ENCODE measurements around the gene SLIT1.

SLIT1 gene

DNA sequence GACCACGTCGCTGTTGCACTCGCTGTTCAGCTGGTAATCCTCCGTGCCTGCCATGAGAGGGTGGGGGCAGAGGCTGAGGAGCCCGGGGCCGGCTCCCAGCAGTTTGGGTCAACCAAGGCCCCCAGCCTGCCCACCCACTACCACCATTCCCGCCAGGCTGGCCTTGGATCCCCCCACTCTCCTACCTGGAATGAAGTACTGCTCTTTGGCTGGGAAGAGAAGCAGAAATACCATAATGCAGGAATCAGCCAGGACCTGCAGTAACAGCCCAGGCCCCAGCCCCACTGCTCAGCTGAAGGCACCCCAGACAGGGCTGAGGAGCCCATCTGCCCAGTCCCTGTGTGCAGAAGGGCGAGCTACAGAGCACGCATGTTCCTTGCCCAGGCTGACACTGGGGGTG is 138.0 kb downstream of the SLIT1 start:
- no peaks in the 10 kb centered on the region for H3K27me3 ChIP-seq (ENCODE audit: insufficient read depth, low read length)
- H3K79me2 ChIP-seq (ENCODE audit: insufficient read depth, low read length) = no peaks in the 10 kb centered on the region
- H3F3A ChIP-seq (ENCODE audit: insufficient read depth, low read length) = no peaks in the 10 kb centered on the region
- no peaks in the 10 kb centered on the region for H3K4me1 ChIP-seq (ENCODE audit: insufficient read depth, low read length, severe bottlenecking)
- TF ChIP-seq, protein P1, sequence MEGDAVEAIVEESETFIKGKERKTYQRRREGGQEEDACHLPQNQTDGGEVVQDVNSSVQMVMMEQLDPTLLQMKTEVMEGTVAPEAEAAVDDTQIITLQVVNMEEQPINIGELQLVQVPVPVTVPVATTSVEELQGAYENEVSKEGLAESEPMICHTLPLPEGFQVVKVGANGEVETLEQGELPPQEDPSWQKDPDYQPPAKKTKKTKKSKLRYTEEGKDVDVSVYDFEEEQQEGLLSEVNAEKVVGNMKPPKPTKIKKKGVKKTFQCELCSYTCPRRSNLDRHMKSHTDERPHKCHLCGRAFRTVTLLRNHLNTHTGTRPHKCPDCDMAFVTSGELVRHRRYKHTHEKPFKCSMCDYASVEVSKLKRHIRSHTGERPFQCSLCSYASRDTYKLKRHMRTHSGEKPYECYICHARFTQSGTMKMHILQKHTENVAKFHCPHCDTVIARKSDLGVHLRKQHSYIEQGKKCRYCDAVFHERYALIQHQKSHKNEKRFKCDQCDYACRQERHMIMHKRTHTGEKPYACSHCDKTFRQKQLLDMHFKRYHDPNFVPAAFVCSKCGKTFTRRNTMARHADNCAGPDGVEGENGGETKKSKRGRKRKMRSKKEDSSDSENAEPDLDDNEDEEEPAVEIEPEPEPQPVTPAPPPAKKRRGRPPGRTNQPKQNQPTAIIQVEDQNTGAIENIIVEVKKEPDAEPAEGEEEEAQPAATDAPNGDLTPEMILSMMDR (IDR thresholded peaks at IDR 0.05; ENCODE audit: low read length) = no peak
- TF ChIP-seq EZH2 (IDR thresholded peaks at IDR 0.05; ENCODE audit: borderline replicate concordance, low read length) = no peak
- no peak overlapping the region for H3K9ac ChIP-seq (ENCODE audit: low read length)
- H2AFZ ChIP-seq (ENCODE audit: low read length) = no peak overlapping the region
- no peak overlapping the region for H3K4me3 ChIP-seq (ENCODE audit: low read depth, low read length, poor library complexity, severe bottlenecking)
- no peak overlapping the region for H3K27ac ChIP-seq (ENCODE audit: low read depth, low read length, poor library complexity, severe bottlenecking)
- no peaks in the 10 kb centered on the region for H3K9me2 ChIP-seq (ENCODE audit: low read depth, low read length)
- no peak overlapping the region for H3K4me2 ChIP-seq (ENCODE audit: low read length)
- no peaks in the 10 kb centered on the region for H4K20me1 ChIP-seq (ENCODE audit: insufficient read depth, low read length)
- H3K36me3 ChIP-seq (ENCODE audit: insufficient read depth, low read length) = no peaks in the 10 kb centered on the region
- no peaks in the 10 kb centered on the region for H3K9me3 ChIP-seq (ENCODE audit: low read length)

DNA sequence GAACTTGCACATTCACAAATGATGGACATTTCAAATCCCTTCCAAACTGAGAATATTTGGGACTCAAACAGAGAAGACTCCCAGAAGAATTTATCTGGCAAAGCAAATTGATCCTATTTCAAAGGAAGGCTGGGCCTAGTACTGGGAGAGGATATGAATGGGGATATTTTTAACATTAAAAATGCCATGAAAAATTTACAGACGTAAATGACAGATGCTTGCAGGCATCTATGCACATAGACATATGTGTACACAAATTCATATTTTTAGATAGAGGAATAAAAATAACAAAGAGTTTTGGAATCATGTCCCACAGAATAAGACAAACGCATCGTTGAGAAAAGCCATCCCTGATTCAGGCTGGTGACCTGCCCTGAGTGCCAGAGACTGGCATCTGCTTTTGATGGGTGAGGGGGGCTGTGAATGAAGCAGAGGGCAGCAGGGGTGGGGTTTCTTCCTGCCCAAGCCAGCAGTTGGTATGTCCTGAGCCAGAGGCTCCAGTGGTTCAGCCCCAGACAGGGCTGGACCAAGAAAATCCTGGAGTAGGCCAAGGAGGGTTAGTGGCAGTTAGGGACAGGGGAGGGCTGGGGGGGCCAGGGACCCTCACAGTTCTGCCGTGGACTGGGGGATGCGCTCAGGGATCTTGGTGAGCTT is 138.5 kb downstream of the SLIT1 start:
- TF ChIP-seq, protein P1 (IDR thresholded peaks at IDR 0.05; ENCODE audit: low read length) = no peak
- no peak for TF ChIP-seq EZH2 (IDR thresholded peaks at IDR 0.05; ENCODE audit: borderline replicate concordance, low read length)
- no peaks in the 10 kb centered on the region for H3K36me3 ChIP-seq (ENCODE audit: insufficient read depth, low read length)
- H3K27me3 ChIP-seq (ENCODE audit: insufficient read depth, low read length) = no peaks in the 10 kb centered on the region
- H3K79me2 ChIP-seq (ENCODE audit: insufficient read depth, low read length) = no peaks in the 10 kb centered on the region
- H2AFZ ChIP-seq (ENCODE audit: low read length) = no peak overlapping the region
- no peak overlapping the region for H3K4me3 ChIP-seq (ENCODE audit: low read depth, low read length, poor library complexity, severe bottlenecking)
- no peaks in the 10 kb centered on the region for H3K9me2 ChIP-seq (ENCODE audit: low read depth, low read length)
- H3K4me1 ChIP-seq (ENCODE audit: insufficient read depth, low read length, severe bottlenecking) = no peaks in the 10 kb centered on the region
- H3F3A ChIP-seq (ENCODE audit: insufficient read depth, low read length) = no peaks in the 10 kb centered on the region
- H3K27ac ChIP-seq (ENCODE audit: low read depth, low read length, poor library complexity, severe bottlenecking) = no peak overlapping the region
- H4K20me1 ChIP-seq (ENCODE audit: insufficient read depth, low read length) = no peaks in the 10 kb centered on the region
- H3K9ac ChIP-seq (ENCODE audit: low read length) = no peak overlapping the region
- no peak overlapping the region for H3K4me2 ChIP-seq (ENCODE audit: low read length)
- no peaks in the 10 kb centered on the region for H3K9me3 ChIP-seq (ENCODE audit: low read length)

DNA sequence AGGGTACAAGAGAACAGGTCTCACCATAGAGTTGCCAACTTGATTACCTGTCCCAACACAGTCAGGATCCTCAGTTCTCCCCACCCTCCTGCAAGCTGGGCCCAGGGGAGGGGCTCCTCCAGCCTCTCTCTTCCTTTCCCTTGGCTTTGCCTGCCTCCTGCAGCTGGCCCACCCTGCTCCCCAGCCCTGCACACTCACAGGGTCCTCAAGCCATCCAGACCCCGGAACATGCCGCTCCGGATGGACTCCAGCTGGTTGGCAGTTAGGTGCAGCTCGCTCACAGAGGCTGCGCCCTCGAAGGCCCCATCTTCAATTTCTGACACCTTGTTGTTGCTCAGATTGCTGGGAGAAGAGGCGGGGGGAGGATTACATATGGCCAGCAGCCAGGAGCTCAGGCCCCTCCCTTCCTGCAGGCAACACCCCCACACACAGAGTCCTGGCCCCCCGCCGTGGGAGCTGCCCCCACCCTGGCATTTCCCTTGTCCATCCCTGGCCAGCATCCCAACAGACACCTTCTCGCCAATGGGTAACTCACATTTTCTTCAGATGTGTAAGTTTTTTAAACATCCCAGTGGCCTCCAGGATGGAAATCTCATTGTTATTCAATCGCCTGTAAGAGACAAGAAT is 139.2 kb downstream of the SLIT1 start:
- Histone ChIP-seq H3F3A (ENCODE audit: insufficient read depth, low read length) (no peaks in the 10 kb centered on the region), H3K27ac (ENCODE audit: low read depth, low read length, poor library complexity, severe bottlenecking) (no peak overlapping the region), H3K9ac (ENCODE audit: low read length) (no peak overlapping the region), H2AFZ (ENCODE audit: low read length) (no peak overlapping the region), H3K9me2 (ENCODE audit: low read depth, low read length) (no peaks in the 10 kb centered on the region), H3K4me2 (ENCODE audit: low read length) (no peak overlapping the region), H3K27me3 (ENCODE audit: insufficient read depth, low read length) (no peaks in the 10 kb centered on the region), H3K79me2 (ENCODE audit: insufficient read depth, low read length) (no peaks in the 10 kb centered on the region), H3K9me3 (ENCODE audit: low read length) (no peaks in the 10 kb centered on the region), H4K20me1 (ENCODE audit: insufficient read depth, low read length) (no peaks in the 10 kb centered on the region), H3K36me3 (ENCODE audit: insufficient read depth, low read length) (no peaks in the 10 kb centered on the region), H3K4me3 (ENCODE audit: low read depth, low read length, poor library complexity, severe bottlenecking) (no peak overlapping the region), H3K4me1 (ENCODE audit: insufficient read depth, low read length, severe bottlenecking) (no peaks in the 10 kb centered on the region)
- TF ChIP-seq, protein P1 (IDR thresholded peaks at IDR 0.05; ENCODE audit: low read length) = no peak
- no peak for TF ChIP-seq EZH2 (IDR thresholded peaks at IDR 0.05; ENCODE audit: borderline replicate concordance, low read length)
